HG02840 (cell line): ENCODE results near the gene NTRK1.

Experiments
- ATAC-seq: cut with Tn5 transposase; IDR thresholded peaks from one replicate; pipeline ENCODE4 v1.9.1; 2021; ENCODE audit warnings: mild to moderate bottlenecking, moderate library complexity, moderate number of reproducible peaks; ENCODE audit not compliant: unreplicated experiment, low FRiP score

Gene NTRK1

DNA sequence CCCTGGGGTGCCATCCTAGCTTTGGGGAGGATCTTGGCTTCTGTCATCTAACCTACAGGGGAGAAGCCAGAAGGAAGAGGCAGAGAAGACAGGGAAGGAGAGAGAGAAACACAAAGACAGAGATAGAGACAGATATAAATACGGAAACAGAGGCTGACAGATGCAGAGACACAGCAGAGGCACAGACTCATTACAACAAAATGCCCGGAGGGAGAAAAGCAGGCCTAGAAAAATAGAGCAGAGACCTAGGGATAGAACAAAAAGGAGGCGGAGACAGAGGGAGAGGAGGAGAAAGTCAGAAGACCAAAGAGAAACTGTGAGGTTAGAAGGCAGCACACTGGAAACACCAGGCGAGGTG is 34.8 kb downstream of the NTRK1 start:
- ATAC-seq, result no peak

DNA sequence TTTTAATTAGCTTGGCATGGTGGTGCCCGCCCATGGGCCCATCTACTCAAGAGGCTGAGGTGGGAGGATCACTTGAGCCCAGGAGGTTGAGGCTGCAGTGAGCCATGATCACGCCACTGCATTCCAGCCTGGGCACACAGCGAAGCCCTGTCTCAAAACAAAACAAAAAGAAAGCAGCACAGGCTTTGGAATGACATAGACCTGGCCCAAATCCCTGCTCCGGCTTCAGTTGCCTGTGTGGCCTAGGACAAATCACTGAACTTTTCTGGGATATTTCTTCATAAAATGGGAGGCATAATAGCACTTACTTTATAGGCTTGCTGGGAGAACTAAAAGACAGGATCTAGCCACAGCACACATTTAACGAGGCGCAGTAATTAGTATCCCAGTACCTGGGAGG is 35.3 kb downstream of the NTRK1 start:
- no peak for ATAC-seq

DNA sequence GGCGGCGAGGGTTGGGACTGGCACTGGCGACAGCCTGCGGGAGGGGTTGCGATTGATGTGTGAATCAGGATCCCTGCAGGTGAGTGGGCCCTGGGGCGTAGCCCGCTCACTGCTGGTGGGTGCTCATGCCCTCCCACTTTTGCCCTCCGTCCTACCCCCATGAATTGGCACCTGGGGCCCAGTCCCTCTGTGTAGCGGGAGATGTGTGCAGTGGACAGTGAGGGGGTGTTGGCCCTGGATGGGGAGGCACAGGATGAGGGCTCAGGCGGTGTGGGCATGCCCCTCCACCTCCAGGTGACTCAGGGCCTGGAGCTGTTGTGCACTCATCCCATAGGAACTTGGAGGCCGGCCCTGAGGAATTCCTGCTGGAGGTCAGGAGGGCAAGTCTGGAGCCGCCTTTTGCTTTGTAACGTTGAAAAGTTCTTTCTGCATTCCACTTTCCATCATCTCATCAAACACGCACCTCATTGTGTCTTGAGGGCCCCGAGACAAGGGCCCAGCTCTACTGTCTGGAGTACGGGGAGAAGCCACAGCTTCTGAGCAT is 35.9 kb downstream of the NTRK1 start:
- no peak for ATAC-seq

DNA sequence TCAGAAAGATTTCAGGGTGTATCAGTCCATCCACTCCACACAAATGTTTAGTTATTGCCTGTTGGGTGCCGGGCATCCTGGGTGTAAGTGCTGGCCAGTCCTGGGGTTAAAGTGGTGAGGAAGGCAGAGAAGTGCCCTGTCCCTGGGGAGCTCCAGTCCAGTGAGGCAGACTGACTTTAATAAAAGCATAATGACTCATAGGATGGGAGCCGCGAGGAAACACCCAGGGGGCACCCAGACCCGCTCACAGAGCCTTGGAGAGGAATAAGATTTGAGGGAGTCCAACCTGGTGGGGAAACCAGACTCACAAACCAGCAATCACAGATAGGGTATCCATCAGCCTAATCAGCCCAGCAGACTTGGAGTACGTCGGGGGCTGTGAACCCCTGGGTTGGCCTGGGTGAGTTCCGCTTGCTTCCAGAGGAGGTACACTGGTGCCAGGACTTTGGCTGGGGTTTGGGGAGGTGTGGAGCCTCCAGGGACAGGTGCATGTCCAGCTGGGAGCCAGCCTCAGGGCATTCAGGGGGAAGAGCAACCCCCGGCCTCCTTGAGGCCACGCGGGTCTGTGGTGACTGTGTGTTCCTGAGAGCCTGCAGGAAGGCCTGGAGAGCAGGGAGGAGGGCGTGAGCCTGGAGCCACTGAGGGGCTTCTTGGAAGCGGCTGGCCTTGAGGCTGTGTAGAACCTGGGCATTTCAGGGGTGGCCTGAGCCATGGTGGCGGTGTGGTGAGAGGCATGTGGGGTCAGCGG is 36.6 kb downstream of the NTRK1 start:
- ATAC-seq, result no peak

DNA sequence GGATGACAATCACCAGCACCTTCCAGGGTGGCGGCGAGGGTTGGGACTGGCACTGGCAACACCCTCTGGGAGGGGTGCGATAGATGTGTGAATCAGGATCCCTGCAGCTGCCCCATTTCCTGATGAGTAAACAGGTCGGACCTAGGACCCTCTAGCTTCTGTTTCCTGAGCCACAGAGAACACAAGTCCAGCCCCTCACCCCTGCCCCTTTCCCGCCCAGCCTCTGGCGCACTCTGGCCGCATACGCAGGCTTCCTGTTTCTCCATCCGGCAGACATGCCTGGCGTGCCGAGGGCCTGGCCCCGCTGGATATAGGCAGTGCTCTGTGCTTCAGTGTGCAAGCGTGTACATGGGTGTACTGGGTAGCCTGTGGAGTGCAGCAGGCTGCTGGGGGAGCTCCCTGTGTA is 37.5 kb downstream of the NTRK1 start:
- ATAC-seq, result no peak

DNA sequence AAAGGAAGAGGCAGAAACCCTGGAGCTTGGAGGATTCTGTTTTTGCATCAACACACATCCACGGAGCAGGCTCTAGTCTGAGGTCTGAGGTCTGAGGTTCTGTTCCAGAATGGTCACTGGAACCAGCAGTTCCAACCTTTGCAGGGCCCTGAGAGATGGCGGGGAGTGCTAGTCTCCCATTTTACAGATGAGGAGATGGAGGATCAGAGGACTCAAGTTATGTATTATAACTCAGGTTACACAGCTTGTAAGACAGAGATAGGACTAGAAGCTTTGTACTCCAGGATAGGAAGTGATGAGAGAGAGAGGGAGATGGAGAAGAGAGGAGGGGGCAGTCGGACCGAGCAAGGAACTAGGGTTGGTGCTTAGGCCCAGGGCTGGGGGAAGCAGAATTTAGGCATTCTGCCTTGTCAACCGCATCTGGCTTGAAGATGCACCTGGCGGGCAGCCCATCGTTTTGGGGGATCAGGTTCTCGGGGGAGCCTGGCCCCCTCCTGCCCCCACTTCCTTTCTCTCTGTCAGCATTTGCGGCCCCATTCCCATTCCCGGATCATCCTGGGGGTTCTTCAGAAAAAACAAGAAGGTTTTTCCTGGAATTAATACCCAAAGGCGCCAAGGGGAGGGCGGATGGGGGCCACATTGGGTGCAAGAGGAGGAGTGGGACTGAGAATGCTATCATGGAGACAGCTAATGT is 38.5 kb downstream of the NTRK1 start:
- ATAC-seq, result no peak

DNA sequence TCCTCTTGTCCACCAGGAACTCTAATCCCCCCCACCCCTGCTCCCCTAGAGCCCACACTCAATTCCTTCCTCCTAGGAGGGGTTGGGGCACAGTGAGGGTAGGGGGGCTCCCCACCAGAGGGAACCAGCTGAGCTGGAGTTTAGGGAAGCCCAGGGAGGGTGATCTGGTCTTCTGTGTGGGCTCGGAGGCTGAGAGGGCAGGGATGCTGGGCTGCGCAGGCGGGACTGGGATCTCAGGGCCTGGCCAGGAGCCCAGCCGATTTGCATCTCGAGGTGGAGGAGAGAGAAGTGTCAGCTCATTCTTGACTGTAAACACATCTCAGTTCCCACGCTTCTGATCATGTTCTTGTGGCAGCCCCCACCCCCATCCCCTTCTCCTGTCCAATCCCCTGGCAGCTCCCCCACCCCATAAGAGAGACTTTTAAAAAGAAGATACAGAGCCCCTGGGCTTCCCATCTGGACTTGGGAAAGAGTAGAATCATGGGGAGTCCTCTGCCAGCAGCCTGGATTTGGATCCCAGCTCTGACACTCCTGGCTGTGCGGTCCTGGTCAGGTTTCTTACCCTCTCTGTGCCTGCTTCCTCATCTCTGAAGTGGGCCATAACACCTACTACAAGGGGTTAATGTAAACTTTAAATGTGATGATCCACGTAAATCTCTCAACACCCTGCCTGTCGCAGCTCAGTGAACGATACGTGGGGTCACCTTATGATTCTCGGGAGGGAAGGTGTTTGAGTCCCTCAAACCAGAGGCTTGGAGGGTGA is 39.5 kb downstream of the NTRK1 start:
- no peak for ATAC-seq

DNA sequence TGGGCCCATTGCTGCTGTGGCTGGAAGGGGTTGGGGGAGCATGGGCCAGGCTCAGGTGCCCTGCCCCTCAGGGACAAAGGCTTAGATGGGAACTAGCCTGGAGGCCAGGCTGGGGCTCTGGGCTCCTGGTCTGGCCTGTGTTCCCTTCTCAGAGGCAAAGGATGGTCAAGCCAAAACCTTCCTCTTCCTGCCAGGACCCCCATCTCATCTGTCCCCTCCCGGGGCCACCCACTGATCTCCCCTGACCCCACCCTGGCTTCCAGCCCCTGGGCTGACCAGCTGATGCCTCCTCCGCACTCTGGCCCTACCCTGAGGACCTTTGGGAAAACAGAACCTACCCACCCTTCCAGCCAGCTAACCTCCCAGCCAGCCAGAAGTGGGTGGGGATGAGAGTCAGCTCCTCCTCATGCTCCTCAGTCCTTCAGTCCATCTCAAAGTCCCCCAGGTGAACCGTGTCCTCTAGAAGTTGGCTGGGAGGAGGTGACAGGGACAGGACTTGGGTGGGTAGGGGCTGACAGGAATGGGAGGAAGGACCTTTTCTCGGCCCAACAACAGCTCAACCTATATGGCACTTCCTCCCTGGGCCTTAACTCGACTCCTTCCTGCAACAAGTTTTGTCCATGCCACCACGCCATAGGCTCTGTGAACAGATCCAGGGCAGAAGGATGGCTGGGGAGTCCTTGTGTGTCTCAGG is 40.4 kb downstream of the NTRK1 start:
- no peak for ATAC-seq

DNA sequence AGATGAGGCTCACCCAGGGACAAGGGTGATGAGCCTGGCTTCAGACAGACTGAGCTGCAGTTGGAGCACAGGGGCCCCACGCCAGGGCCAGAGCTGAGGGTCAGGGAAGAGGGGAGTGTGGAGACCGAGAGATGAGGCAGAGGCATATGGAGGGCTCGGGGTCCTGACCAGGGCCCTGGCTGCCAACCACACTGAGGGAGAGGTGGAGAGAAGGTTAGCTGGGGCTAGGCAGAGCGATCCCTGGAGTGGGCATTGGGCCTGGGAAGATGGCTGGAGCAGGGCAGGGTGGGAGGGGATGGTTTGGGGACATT is 40.9 kb downstream of the NTRK1 start:
- ATAC-seq, result no peak

DNA sequence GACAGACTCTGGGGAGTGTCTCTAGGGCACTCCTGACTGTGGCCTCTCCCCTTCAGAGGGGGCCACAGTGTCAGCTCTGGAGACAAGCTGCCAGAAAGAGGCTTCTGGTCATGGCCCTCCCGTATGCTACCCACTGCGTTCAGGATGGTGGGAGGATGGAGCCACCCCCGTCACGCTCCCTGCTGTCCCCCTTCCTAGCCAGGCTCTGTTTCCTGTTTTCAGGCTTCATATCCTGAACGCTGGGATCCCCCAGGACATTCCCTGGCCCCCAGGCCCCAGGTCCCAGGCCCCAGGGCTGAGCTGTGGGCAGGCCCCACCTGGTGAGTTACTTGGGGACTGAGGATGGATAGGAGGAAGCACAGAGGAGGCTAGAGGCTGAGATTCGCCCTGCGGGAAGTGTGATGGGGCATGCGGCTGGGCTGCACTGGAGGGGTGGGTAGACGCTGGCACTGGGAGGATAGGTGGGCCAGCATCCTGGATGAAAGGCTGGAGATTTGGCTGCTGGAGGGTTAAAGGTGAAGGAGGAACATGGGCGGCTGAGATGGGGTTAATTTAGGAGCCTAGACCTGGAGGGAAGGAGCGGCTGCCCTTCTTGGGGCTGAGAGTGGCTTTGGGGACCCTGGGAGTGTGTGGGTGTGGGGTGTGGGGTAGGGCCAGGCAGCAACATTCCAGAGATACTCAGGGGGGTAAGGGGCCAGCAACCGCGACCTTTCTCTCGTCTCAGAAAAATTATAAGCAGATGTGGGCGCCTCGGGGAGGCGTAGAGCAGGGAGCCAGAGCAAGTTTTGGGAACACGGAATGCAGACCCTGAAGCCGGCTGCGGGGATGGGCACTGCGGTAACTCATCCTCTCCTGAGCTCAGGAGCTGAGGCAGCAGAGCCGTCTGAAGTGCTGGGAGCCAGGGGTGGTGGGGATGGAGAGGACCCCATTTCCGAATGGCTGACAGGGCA is 41.6 kb downstream of the NTRK1 start:
- no peak for ATAC-seq

DNA sequence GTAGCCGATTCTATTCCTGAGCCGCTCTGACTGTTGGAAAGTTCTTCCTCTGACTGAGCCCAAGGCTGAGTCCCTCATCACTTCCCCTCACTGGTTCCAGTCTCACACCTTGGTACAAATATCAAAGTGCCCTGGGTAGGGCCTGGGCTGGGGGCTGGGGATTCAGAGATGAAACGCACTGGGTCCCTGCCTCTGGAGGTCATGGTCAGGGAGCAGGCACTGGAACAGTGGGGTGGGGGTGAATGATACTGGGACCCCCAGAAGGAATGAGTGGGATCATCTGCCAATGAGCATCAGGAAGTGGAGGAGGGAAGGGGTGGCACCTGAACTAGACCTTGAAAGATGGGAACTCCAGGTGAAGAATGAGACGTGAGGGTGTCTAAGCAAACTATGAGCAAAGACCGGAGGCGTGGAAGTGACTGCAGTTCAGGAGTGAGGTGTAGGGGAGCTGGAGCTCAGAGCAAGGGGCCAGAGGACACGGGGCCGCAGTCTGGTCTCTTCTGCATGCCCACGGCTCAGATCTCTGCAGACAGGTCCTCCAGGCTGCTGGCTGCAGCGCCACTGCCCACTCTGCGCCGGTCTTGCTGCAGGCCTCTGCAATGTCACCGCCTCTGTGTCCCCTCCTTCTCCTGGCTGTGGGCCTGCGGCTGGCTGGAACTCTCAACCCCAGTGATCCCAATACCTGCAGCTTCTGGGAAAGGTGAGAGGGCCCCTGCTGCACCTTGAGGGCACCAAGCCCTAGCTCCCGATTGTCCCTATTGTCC is 42.8 kb downstream of the NTRK1 start:
- no peak for ATAC-seq

DNA sequence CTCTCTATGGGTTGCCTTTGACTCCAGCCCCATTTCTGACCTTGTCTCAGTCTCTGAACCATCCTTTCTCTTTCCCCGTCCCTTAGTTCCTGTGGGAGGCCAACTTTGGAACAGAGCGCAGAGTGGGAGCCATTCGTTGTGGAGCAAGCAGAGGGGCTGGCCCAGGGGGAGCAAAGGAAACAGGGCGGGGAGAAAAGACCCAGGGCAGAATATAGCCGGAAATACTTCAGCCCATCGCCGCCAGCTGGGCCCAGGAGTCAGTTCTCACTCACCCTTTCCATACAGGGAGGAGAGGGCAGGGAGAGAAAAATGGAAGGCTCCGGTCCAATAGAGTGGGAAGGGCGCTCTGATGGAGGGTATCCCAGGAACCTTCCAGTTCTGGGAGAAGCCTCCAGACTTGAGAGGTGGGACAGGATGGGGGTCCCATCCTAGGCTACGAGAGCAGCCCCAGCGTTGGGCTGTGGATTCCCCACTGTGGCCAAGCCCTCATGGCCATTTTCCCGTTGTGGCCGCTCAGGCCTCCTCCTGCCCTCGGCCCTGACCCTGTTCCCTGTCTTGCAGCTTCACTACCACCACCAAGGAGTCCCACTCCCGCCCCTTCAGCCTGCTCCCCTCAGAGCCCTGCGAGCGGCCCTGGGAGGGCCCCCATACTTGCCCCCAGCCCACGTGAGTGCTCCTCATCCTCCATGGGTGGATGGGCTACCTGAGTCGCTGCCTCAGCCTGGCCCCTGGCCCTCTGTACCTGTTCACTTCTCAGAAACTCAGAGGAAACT is 43.7 kb downstream of the NTRK1 start:
- ATAC-seq, result no peak

DNA sequence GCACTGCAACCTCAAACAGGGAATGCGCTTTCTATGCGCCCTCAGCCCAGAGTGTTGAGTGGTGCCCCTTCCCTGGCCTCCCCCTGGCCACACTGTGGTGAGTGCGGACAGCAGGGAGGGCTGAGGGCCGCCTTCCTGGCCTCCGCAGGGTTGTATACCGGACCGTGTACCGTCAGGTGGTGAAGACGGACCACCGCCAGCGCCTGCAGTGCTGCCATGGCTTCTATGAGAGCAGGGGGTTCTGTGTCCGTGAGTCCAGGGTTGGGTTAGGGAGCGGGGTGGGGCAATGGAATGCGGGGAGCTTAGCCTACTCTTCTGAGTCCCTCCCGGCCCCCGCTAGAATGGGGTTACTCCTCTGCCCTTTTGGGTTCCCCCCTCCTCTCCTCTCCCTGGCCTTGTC is 44.5 kb downstream of the NTRK1 start:
- no peak for ATAC-seq

DNA sequence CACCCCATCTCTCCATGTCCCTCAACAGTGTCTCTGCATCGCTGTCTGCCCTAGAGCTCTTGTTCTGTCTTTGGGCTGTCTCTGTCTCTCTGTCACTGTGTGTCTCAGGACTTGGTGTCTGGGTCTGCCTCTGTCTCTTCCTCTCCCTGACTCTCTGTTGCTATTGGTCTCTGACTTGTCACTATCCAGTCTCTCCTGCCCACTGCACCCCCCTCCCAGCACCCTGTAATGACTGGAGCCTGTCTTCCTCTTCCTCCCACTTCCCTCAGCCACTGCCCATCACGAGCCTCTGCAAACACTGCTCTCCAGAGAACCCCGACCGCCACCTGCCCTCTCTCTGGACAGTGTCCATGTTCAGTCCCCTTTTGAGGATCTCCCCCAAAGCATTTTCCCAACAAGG is 45.0 kb downstream of the NTRK1 start:
- no peak for ATAC-seq

DNA sequence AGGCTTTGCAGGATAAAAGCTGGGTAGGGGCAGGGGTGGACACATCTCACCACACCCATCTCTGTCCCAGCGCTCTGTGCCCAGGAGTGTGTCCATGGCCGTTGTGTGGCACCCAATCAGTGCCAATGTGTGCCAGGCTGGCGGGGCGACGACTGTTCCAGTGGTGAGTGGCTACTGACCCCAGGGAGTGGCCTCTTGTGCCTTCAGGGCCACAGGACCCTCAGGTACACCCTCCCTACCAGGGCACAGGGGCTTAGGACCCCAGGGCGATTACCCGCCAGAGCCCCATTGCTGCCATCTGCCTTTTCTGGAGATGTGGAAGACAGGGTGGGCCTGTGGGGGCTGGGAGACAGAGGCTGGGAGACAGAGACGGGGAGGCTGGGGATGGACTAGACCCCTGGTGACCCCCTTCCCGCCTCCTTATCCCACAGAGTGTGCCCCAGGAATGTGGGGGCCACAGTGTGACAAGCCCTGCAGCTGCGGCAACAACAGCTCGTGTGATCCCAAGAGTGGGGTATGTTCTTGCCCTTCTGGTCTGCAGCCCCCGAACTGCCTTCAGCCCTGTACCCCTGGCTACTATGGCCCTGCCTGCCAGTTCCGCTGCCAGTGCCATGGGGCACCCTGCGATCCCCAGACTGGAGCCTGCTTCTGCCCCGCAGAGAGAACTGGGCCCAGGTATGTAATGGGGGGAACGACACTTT is 45.7 kb downstream of the NTRK1 start:
- ATAC-seq, result no peak

DNA sequence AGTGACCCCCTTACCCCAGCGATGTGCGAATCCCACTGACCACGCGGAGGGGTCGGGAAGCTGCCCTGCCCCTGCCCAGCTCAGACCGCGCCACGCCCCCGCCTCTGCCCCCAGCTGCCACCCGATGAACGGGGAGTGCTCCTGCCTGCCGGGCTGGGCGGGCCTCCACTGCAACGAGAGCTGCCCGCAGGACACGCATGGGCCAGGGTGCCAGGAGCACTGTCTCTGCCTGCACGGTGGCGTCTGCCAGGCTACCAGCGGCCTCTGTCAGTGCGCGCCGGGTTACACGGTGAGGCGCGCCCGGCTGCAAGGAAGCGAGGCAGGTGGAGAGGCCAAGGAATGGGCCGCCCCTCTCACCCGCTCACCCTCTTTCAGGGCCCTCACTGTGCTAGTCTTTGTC is 47.9 kb downstream of the NTRK1 start:
- ATAC-seq, result no peak

DNA sequence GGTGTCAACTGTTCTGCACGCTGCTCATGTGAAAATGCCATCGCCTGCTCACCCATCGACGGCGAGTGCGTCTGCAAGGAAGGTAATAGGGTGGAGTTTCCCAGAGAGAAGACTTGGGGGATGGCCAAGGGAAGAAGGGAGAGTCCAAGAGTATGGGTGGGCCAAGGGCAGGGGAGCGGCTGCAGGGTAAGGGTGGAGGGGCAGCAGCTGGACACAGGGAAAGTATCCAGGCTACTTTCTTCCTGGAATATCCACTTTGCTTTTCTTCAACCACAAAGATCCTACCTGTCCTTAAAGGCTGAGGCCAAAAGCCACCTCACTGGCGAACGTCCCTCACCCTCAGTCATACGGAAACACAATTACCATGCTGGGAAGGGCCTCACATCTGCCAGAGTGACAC is 48.3 kb downstream of the NTRK1 start:
- no peak for ATAC-seq

DNA sequence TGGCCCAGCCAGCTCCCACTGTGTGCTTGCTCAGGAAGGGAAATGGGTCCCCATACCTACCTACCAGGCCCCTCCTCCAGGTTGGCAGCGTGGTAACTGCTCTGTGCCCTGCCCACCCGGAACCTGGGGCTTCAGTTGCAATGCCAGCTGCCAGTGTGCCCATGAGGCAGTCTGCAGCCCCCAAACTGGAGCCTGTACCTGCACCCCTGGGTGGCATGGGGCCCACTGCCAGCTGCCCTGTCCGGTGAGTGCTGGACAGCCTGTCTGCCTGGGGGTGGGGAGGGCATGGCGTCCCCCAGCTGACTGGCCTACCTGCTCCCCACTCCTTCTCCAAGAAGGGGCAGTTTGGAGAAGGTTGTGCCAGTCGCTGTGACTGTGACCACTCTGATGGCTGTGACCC is 49.0 kb downstream of the NTRK1 start:
- ATAC-seq, result no peak
